A549 (cell line): Measurements from ENCODE around the gene TNKS2.

ENCODE experiments used
- EHF ChIP-seq: fragments of 250-450 bp; sonication (Bioruptor Pico); IDR thresholded peaks from 2 replicates; pipeline ENCODE4 v1.5.0; 2020; ENCODE audit warnings: mild to moderate bottlenecking
- HDAC2 ChIP-seq: fragments of 200-600 bp; sonication (generic); IDR thresholded peaks from 2 replicates; pipeline ENCODE4 v1.6.1; 2016
- MAZ ChIP-seq: fragments of 150-350 bp; IDR thresholded peaks from 2 replicates; pipeline ENCODE4 v1.6.1; 2014; ENCODE audit warnings: antibody characterized with exemption, low read depth, low read length, borderline replicate concordance
- REST ChIP-seq: fragments of 200-600 bp; sonication (generic); IDR thresholded peaks from 2 replicates; pipeline ENCODE4 v1.6.1; 2016; ENCODE audit warnings: antibody characterized with exemption, mild to moderate bottlenecking, moderate library complexity
- SMC3 ChIP-seq: fragments of >200 bp; sonication (Bioruptor Twin); formaldehyde crosslinking; IDR thresholded peaks from 3 replicates; pipeline ENCODE4 v1.6.1; 2018; ENCODE audit warnings: inconsistent platforms
- TF ChIP-seq, protein P1 (sequence below): fragments of >200 bp; sonication (Bioruptor Twin); formaldehyde crosslinking; IDR thresholded peaks from 3 replicates; pipeline ENCODE4 v1.5.1; 2016
- TF ChIP-seq, protein P2 (sequence below): fragments of 250-450 bp; sonication (Bioruptor Pico); IDR thresholded peaks from 2 replicates; pipeline ENCODE4 v1.5.0; 2021; ENCODE audit warnings: mild to moderate bottlenecking, moderate library complexity, borderline replicate concordance

DNA sequence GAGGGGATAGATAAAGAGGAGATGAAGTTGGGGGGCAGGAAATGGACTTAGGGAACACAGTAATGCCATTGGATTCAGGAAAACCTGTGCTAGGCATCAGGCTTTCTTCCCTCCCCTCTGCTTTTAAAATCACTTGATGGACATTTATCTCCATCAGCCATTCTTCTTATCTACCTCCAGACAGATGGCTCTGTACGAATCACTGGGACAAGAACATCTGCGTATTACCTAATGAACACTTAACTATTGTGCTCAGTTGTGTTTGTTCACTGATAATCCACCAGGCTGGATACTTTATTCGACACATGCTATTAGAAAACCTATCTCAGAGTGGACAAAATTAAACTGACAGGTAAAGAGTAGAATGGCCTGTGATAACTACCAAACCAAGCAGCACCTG, 40.0 kb downstream of the TNKS2 start:
- TF ChIP-seq, protein P1, sequence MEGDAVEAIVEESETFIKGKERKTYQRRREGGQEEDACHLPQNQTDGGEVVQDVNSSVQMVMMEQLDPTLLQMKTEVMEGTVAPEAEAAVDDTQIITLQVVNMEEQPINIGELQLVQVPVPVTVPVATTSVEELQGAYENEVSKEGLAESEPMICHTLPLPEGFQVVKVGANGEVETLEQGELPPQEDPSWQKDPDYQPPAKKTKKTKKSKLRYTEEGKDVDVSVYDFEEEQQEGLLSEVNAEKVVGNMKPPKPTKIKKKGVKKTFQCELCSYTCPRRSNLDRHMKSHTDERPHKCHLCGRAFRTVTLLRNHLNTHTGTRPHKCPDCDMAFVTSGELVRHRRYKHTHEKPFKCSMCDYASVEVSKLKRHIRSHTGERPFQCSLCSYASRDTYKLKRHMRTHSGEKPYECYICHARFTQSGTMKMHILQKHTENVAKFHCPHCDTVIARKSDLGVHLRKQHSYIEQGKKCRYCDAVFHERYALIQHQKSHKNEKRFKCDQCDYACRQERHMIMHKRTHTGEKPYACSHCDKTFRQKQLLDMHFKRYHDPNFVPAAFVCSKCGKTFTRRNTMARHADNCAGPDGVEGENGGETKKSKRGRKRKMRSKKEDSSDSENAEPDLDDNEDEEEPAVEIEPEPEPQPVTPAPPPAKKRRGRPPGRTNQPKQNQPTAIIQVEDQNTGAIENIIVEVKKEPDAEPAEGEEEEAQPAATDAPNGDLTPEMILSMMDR = no peak
- TF ChIP-seq SMC3 (no peak), REST (no peak), HDAC2 (no peak), MAZ (no peak), EHF (CRISPR knock-in tag) (no peak)
- TF ChIP-seq, protein P2, sequence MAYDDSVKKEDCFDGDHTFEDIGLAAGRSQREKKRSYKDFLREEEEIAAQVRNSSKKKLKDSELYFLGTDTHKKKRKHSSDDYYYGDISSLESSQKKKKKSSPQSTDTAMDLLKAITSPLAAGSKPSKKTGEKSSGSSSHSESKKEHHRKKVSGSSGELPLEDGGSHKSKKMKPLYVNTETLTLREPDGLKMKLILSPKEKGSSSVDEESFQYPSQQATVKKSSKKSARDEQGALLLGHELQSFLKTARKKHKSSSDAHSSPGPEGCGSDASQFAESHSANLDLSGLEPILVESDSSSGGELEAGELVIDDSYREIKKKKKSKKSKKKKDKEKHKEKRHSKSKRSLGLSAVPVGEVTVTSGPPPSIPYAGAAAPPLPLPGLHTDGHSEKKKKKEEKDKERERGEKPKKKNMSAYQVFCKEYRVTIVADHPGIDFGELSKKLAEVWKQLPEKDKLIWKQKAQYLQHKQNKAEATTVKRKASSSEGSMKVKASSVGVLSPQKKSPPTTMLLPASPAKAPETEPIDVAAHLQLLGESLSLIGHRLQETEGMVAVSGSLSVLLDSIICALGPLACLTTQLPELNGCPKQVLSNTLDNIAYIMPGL = no peak
